Mononuclear cell (primary cell): ENCODE results near the gene MEGF8. TPM values are rescaled to one million over a fixed set of nuclear protein-coding genes. Genes with fewer than 3 reads are reported as not detected.
"Not testable (repeated sequence)": the region's sequence is repeated elsewhere in the genome, so short reads cannot be mapped to it uniquely, and the experiment has no call there.

Experiments used
- H3K27me3 ChIP-seq: 2 replicates; pipeline ENCODE4 v1.6.0; 2011; ENCODE audit warnings: low read length, control low read depth; ENCODE audit not compliant: insufficient read depth
- H3K4me1 ChIP-seq: 2 replicates; pipeline ENCODE4 v1.5.1; 2011; ENCODE audit warnings: mild to moderate bottlenecking, low read length, control low read depth; ENCODE audit not compliant: insufficient read depth
- H3K4me3 ChIP-seq: 2 replicates; pipeline ENCODE4 v1.5.1; 2011; ENCODE audit warnings: mild to moderate bottlenecking, low read length, moderate library complexity
- H3K9me3 ChIP-seq: 2 replicates; pipeline ENCODE4 v1.5.1; 2011; ENCODE audit warnings: low read depth, mild to moderate bottlenecking, control low read depth, low read length
- total RNA-seq: library from RNA; depleted of rRNA; stranded (reverse); fragments of >200 nt; gene quantifications from one replicate; pipeline ENCODE4 v1.2.3, GENCODE V29; 2012

MEGF8 gene
- total RNA-seq, 1 donor, result 1.6 TPM

DNA sequence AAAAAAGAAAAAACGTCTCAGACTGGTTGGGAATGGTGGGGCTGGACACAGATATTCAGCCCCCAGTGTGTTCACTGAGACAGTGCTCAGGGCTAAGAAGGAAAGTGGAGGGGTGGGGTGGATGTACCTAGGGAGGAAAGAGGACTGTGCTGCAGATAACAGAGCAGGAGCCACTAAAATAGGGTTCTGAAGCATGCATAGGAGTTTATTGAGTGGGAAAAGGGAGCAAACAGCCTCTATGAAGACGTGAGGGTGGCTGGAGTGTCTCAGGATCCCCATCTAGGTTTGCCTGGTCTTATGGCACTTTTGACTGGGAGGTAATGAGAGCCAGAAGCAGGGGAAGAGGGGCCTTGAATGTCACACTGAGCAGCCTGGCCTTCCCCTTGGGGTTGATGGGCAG, 3.4 kb downstream of the MEGF8 start:
- peaks cover 7% of the 10 kb centered on the region for H3K27me3 ChIP-seq
- H3K4me1 ChIP-seq, result peaks cover 22% of the 10 kb centered on the region
- no peaks in the 10 kb centered on the region for H3K9me3 ChIP-seq
- H3K4me3 ChIP-seq, result no peak overlapping the region

DNA sequence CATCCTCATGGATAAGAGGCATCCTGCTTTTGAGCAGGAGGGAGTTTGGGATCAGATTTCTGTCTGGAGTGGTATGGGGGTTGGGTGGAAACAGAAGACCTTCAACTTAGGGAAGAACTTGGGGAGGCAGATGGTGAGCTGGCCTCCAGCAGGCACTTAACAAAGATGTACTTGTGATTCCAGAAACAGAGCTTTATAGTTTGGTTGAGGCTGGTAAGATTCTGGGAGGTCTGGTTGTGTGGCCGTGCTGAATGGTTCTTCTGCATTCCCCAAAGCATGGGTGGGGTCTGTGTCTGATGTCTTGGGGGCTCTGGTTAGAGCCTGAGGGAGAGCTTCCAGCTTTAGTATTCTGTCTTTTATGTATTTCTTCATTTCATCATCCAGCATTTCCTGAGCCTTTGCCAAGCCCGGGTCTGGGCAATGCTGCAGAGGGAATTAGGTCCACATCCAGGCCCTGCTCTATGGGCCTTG, 4.8 kb downstream of the MEGF8 start:
- Histone ChIP-seq H3K4me1 (peaks cover 10% of the 10 kb centered on the region), H3K9me3 (no peaks in the 10 kb centered on the region), H3K4me3 (no peak overlapping the region), H3K27me3 (no peaks in the 10 kb centered on the region)

DNA sequence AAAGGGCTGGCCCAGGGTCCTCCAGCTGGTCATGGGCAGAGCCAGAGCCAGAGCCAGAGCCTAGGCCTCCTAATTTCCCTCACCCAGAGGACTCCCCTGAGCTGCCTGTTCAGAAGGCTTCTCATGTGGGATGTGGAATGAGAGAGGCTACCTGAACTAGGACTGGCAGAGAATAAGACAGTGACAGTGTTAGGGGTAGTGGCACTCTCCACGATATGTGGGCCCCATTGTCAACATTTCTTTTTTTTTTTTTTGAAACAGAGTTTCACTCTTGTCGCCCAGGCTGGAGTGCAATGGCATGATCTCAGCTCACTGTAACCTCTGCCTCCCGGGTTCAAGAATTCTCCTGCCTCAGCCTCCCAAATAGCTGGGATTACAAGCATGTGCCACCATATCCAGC, 5.9 kb downstream of the MEGF8 start:
- not testable (repeated sequence) for H3K9me3 ChIP-seq, H3K4me1 ChIP-seq, H3K4me3 ChIP-seq, H3K27me3 ChIP-seq

DNA sequence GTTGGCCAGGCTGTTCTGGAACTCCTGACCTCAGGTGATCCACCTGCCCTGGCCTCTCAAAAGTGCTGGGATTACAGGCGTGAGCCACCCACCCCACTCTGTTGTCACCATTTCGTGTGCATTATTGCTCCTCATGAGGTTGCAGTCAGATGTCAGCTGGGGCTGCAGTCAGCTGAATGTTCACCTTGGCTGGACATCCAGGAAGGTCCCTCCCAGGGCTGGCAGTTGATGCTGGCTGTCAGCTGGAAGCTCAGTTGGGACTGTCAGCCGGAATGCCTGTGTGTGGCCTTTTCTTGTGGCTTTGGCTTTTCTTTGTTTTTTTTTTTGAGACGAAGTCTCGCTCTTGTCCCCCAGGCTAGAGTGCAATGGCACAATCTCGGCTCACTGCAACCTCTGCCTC, 6.6 kb downstream of the MEGF8 start:
- H3K4me3 ChIP-seq, result no peak overlapping the region
- no peaks in the 10 kb centered on the region for H3K27me3 ChIP-seq
- H3K4me1 ChIP-seq, result no peaks in the 10 kb centered on the region
- no peaks in the 10 kb centered on the region for H3K9me3 ChIP-seq

DNA sequence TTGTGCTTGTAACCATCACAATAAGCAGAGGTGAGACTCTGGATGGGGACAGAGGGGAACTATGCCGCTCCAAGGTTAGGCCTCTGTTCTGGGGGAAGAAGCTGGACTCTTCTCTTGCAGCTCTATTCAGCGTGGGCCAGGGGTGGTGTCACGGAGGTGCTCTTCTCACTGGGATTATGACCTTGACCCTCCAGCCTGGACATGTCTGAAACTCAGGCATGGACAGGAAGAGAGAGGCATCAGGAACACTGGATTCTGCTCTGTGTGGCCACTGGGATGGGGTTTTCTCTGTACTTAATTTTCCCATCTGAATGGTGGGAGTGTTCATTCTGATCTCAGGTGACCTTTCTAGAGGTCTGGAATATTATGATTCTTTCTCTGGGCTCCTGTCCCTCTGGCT, 7.6 kb downstream of the MEGF8 start:
- Histone ChIP-seq H3K4me3 (no peak overlapping the region), H3K4me1 (no peaks in the 10 kb centered on the region), H3K27me3 (no peaks in the 10 kb centered on the region), H3K9me3 (no peaks in the 10 kb centered on the region)

DNA sequence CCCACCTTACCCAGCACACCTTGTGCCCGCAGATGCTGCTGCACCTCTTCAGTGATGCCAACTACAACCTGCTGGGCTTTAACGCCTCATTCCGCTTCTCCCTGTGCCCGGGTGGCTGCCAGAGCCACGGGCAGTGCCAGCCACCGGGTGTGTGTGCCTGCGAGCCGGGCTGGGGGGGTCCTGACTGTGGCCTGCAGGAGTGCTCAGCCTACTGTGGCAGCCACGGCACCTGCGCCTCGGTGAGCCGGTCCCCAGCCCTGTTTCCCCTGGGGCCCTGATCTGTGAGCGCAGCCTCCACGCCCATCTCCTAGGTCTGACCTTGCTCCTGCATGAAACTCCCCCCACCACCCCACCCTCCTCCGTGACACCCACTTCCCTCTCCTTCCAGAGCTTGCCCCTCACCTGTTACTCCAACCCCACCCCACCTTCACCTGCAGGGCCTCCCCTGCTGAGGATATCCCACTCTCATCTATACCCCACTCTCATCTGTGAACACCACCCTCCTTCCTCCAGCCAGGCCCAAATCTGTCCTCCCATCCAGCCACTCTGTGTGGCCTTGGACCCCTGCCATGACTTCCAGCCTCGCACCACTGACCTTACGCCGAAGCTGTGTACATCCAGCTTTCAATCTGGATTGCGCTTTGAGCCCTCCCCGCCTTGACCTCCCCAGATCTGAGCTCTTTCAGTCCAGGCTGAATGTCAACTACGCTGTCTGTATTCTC, 8.7 kb downstream of the MEGF8 start:
- no peak overlapping the region for H3K4me3 ChIP-seq
- H3K9me3 ChIP-seq, result no peaks in the 10 kb centered on the region
- H3K4me1 ChIP-seq, result no peaks in the 10 kb centered on the region
- H3K27me3 ChIP-seq, result no peaks in the 10 kb centered on the region

DNA sequence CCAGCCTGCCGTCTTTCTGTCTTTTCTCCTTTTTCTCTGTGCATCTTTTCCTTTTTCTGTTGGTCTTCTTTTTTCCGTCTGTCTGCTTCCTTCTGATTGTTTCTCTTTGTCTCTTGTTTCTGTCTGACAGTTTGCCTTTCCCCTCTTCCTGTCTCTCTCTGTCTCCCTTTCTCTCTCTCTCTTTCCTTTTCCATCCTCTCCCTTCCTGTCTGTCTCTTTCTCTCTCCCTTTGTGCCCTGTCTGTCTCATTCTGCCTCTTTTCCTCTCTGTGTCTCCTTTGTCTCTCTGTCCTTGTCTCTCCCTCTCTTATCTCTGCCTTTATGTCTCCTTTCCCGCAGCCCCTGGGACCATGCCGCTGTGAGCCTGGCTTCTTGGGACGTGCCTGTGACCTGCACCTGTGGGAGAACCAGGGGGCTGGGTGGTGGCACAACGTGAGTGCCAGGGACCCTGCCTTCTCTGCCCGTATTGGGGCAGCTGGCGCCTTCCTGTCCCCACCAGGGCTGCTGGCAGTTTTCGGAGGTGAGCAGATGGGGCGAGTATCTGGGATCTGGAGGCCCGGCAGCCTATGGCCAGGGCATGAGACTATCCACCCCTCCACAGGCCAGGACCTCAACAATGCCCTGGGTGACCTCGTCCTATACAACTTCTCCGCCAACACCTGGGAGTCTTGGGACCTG, 9.4 kb downstream of the MEGF8 start:
- no peaks in the 10 kb centered on the region for H3K27me3 ChIP-seq
- H3K4me3 ChIP-seq, result no peak overlapping the region
- H3K9me3 ChIP-seq, result no peaks in the 10 kb centered on the region
- H3K4me1 ChIP-seq, result no peaks in the 10 kb centered on the region

DNA sequence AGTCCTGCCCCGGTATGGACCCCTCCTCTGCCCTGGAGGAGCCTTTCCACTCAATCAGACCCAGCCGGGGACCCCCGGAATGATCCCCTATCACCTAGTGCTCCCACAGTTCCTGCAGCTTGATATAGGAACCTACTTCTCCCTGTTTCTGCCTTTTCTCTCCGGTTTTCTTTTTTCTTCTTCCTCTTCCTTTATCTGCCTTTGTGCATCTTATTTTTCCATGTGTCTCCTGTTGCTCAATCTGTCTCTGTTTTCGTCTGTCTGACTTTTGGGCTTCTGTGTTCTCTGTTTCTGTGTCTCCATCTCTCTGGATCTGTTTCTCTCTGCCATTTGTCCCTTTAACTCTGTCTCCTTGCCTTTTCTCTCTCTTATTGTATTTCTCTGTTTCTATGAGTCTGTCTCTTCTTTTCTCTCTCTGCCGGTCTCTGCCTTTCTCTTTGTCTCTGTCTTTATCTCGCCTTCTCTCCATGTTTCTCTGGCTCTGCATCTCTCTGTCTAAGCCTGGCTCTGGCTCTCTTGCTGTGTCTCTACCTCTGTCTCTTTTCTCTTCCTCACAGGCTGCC, 10.0 kb downstream of the MEGF8 start:
- Histone ChIP-seq H3K4me1 (no peaks in the 10 kb centered on the region), H3K9me3 (no peaks in the 10 kb centered on the region), H3K4me3 (no peak overlapping the region), H3K27me3 (no peaks in the 10 kb centered on the region)

DNA sequence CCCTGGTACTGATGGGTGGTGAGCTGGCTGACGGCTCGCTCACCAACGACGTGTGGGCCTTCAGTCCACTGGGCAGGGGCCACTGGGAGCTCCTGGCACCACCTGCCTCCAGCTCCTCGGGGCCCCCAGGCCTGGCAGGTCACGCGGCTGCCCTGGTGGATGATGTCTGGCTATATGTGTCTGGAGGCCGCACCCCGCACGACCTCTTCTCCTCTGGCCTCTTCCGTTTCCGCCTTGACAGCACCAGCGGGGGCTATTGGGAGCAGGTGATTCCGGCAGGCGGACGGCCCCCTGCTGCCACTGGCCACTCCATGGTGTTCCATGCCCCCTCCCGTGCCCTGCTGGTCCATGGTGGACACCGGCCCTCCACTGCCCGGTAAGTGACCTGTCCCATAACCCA, 10.5 kb downstream of the MEGF8 start:
- H3K4me3 ChIP-seq, result no peak overlapping the region
- H3K27me3 ChIP-seq, result no peaks in the 10 kb centered on the region
- H3K4me1 ChIP-seq, result no peaks in the 10 kb centered on the region
- no peaks in the 10 kb centered on the region for H3K9me3 ChIP-seq

DNA sequence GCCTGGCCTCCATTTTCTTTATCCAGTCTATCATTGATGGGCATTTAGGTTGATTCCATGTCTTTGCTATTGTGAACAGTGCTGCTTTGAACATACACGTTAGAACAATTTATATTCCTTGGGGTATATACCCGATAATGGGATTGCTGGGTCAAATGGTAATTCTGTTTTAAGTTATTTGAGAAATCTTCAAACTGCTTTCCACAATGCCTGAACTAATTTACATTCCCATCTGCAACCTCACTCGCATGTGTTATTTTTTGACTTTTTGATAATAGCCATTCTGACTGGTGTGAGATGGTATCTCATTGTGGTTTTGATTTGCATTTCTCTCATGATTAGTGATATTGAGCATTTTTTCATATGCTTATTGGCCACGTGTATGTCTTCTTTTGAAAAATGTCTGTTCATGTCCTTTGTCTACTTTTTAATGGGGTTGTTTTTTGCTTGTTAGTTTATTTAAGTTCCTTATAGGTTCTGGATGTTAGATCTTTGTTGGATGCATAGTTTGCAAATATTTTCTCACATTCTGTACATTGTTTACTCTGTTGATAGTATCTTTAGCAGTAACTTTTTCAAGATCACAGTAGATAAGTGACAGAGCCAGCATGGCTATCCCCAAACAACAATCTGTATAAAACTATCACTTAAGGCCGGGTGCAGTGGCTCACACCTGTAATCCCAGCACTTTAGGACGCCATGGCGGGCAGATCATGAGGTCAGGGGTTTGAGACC, 13.9 kb downstream of the MEGF8 start:
- not testable (repeated sequence) for H3K4me1 ChIP-seq, H3K27me3 ChIP-seq

DNA sequence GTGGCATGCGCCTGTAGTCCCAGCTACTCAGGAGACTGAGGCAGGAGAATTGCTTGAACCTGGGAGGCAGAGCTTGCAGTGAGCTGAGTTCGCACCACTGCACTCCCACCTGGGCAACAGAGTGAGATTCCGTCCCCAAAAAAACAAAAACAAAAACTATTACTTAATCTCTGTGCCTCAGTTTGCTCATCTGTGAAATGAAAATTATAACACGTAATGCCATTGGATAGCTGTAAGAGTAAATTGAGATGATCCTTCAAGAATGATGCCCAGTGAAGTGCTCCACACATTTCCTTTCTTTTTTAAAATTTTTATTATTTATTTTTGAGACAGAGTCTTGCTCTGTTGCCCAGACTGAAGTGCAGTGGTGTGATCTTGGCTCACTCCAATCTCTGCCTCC, 14.5 kb downstream of the MEGF8 start:
- not testable (repeated sequence) for H3K9me3 ChIP-seq, H3K4me1 ChIP-seq, H3K4me3 ChIP-seq, H3K27me3 ChIP-seq

More for the DNA sequence above, 13.9 kb downstream of the MEGF8 start:
- not testable (repeated sequence) for H3K9me3 ChIP-seq, H3K4me3 ChIP-seq

DNA sequence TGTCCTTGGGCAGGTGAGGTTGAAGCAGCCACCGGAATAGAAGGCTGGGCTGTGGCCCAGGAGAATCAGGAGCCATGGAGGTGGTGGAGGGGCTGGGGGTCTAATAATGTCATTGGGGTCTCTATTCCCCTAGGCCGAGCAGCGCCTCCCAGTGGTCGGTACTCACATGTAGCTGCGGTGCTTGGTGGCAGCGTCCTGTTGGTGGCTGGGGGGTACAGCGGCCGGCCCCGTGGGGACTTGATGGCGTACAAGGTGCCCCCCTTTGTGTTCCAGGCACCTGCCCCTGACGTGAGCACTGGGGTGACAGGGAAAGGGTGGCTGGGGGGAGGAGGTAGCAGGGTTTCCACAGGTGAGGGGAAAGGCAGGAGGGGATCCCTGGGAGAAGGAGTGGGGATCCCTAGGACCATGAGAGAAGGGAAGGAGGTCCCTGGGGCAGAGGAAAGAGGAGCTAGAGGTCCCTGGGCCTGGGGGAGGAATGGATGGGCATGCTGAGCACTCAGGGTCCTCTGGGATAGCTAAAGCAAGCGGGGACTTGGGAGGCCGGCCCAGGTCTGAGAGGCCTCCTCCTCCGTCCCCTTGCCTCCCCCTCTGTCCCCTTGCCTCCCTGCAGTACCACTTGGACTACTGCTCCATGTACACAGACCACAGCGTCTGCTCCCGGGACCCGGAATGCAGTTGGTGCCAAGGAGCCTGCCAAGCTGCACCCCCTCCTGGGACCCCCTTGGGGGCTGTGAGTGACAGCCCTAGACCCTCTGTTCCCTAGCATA, 18.1 kb downstream of the MEGF8 start:
- Histone ChIP-seq H3K27me3 (no peaks in the 10 kb centered on the region), H3K4me1 (peaks cover 15% of the 10 kb centered on the region), H3K9me3 (no peaks in the 10 kb centered on the region), H3K4me3 (no peak overlapping the region)

DNA sequence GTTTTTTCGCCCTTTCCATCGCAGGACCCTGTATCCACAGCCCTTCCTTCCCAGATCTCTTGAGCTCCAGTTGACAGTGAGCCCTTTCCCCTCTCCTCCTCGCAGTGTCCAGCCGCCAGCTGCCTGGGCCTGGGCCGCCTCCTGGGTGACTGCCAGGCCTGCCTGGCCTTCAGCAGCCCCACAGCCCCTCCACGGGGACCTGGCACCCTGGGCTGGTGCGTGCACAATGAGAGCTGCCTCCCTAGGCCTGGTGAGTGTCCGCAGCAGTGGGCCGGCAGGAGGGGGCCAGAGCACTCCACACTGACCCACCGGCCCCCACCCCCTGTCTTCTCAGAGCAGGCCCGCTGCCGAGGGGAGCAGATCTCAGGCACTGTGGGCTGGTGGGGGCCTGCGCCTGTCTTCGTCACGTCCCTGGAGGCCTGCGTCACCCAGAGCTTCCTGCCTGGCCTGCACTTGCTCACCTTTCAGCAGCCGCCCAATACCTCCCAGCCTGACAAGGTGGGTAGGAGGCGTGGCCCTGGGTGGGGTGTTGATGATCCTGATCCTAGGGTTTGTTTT, 19.0 kb downstream of the MEGF8 start:
- peaks cover 15% of the 10 kb centered on the region for H3K4me1 ChIP-seq
- H3K4me3 ChIP-seq, result no peak overlapping the region
- H3K9me3 ChIP-seq, result no peaks in the 10 kb centered on the region
- no peaks in the 10 kb centered on the region for H3K27me3 ChIP-seq

DNA sequence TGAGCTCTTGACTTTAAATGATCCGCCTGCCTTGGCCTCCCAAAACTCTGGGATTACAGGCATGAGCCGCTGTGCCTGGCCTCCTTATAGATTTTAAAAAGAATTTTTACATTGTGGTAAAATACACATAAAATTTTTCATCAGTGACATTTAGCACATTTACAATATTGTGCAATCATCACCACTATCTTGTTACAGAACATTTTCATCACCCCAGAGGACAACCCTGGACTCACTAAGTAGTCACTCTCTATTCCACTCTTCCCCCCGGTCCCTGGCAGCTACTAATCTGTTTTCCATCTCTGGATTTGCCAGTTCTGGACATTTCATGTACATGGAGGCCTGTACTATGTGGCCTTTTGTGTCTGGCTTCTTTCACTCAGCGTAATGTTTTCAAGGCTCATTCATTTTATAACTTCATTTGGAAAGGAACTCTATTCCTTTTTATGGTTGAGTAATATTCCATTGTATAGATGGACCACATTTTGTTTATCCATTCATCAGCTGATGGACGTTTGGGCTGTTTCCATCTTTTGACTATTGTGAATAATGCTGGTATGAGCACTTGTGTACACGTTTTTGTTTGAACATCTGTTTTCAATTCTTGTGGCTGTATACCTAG, 19.9 kb downstream of the MEGF8 start:
- H3K9me3 ChIP-seq, result no peaks in the 10 kb centered on the region
- H3K4me3 ChIP-seq, result no peak overlapping the region
- peaks cover 15% of the 10 kb centered on the region for H3K4me1 ChIP-seq
- no peaks in the 10 kb centered on the region for H3K27me3 ChIP-seq
